Astrocyte (in vitro differentiated cells and primary cell): ENCODE measurements around the gene CPNE6. TPM values are rescaled to one million over a fixed set of nuclear protein-coding genes. Genes with fewer than 3 reads are reported as not detected.
"Not testable (repeated sequence)": the region's sequence is repeated elsewhere in the genome, so short reads cannot be mapped to it uniquely, and the experiment has no call there.

ENCODE experiments used
- DNase-seq: peaks from one replicate; pipeline ENCODE4 v3.0.0-alpha.2; 2010; ENCODE audit warnings: low read depth
- FAIRE-seq: peaks from 2 replicates; lab custom pipeline; 2011; peaks lifted over from hg19 to GRCh38; lab: Jason Lieb, UNC
- H2AFZ ChIP-seq: 2 replicates; pipeline ENCODE4 v1.6.0; 2012; ENCODE audit warnings: low read depth, low read length, inconsistent platforms
- H3K27ac ChIP-seq: 2 replicates; pipeline ENCODE4 v1.5.1; 2011; ENCODE audit warnings: low read depth, low read length, inconsistent platforms
- H3K27me3 ChIP-seq: 2 replicates; pipeline ENCODE4 v1.6.0; 2011; ENCODE audit warnings: low read length, inconsistent platforms; ENCODE audit not compliant: insufficient read depth
- H3K36me3 ChIP-seq: 2 replicates; pipeline ENCODE4 v1.5.1; 2011; ENCODE audit warnings: low read length, inconsistent platforms; ENCODE audit not compliant: insufficient read depth
- H3K4me1 ChIP-seq: 2 replicates; pipeline ENCODE4 v1.5.1; 2011; ENCODE audit warnings: low read length, inconsistent platforms; ENCODE audit not compliant: insufficient read depth
- H3K4me2 ChIP-seq: 2 replicates; pipeline ENCODE4 v1.6.0; 2012; ENCODE audit warnings: low read length, inconsistent platforms
- H3K4me3 ChIP-seq: 2 replicates; pipeline ENCODE4 v1.5.1; 2011; ENCODE audit warnings: low read depth, mild to moderate bottlenecking, low read length, inconsistent platforms; ENCODE audit not compliant: insufficient read depth
- H3K79me2 ChIP-seq: 2 replicates; pipeline ENCODE4 v1.6.0; 2012; ENCODE audit warnings: mild to moderate bottlenecking, low read length, inconsistent platforms; ENCODE audit not compliant: insufficient read depth
- H3K9ac ChIP-seq: 2 replicates; pipeline ENCODE4 v1.6.0; 2012; ENCODE audit warnings: mild to moderate bottlenecking, low read length, inconsistent platforms
- H3K9me3 ChIP-seq: 2 replicates; pipeline ENCODE4 v1.5.1; 2012; ENCODE audit warnings: low read depth, mild to moderate bottlenecking, low read length, inconsistent platforms; ENCODE audit not compliant: insufficient read depth
- H4K20me1 ChIP-seq: 2 replicates; pipeline ENCODE4 v1.6.0; 2012; ENCODE audit warnings: low read length, inconsistent platforms; ENCODE audit not compliant: insufficient read depth
- H3K27ac Mint-ChIP-seq: one replicate; pipeline ENCODE4 v1.8.0; 2021; ENCODE audit warnings: mild to moderate bottlenecking, mixed read lengths; ENCODE audit not compliant: unreplicated experiment
- H3K27me3 Mint-ChIP-seq: one replicate; pipeline ENCODE4 v1.8.0; 2021; ENCODE audit warnings: low read depth, mixed read lengths; ENCODE audit not compliant: unreplicated experiment
- H3K36me3 Mint-ChIP-seq: one replicate; pipeline ENCODE4 v1.8.0; 2021; ENCODE audit warnings: low read depth, mixed read lengths; ENCODE audit not compliant: unreplicated experiment
- H3K4me1 Mint-ChIP-seq: one replicate; pipeline ENCODE4 v1.8.0; 2021; ENCODE audit warnings: low read depth, mixed read lengths; ENCODE audit not compliant: unreplicated experiment
- H3K4me3 Mint-ChIP-seq: one replicate; pipeline ENCODE4 v1.8.0; 2021; ENCODE audit warnings: mild to moderate bottlenecking, moderate library complexity, mixed read lengths; ENCODE audit not compliant: unreplicated experiment
- H3K9me3 Mint-ChIP-seq: one replicate; pipeline ENCODE4 v1.8.0; 2021; ENCODE audit warnings: mild to moderate bottlenecking, mixed read lengths; ENCODE audit not compliant: unreplicated experiment
- EZH2 ChIP-seq: IDR thresholded peaks from 2 replicates; pipeline ENCODE4 v1.6.1; 2012; ENCODE audit warnings: mild to moderate bottlenecking, low read length, inconsistent platforms; ENCODE audit not compliant: insufficient read depth
- total RNA-seq: library from RNA; stranded (reverse); gene quantifications from 2 replicates; pipeline ENCODE4 v1.2.1, GENCODE V29; 2021
- TF ChIP-seq, protein P1 (sequence below): IDR thresholded peaks from 2 replicates; pipeline ENCODE4 v1.5.1; 2011; ENCODE audit warnings: low read depth, mild to moderate bottlenecking, inconsistent platforms, low read length, moderate library complexity; ENCODE audit not compliant: insufficient read depth

Gene CPNE6
- total RNA-seq, 1 donor from 2014 or later: not detected

DNA sequence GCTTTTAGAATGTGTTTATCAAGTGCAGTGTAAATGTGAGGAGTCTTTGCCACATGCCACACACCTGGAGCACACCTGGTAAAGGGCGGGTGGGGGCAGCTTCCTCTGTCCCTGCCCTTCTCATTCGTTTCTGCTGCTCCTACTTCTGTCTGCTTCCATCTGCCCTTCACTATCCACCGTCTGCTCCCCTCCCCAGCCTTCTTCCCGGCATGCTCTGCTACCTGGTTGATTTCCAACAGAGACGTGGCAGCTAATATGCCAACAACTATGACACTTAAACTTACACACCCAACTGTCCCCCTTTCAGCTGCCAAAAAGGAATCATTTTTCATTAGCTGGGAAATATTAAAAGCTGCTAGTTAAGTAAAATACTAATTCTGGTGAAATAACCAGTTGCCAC, 28.6 kb upstream of the CPNE6 start:
- H3K9ac ChIP-seq: no peak overlapping the region
- H3K27ac ChIP-seq: no peak overlapping the region
- no peak overlapping the region for H3K4me2 ChIP-seq
- H3K9me3 Mint-ChIP-seq: no peaks in the 10 kb centered on the region
- no peaks in the 10 kb centered on the region for H3K36me3 ChIP-seq
- no peak for TF ChIP-seq EZH2
- TF ChIP-seq, protein P1, sequence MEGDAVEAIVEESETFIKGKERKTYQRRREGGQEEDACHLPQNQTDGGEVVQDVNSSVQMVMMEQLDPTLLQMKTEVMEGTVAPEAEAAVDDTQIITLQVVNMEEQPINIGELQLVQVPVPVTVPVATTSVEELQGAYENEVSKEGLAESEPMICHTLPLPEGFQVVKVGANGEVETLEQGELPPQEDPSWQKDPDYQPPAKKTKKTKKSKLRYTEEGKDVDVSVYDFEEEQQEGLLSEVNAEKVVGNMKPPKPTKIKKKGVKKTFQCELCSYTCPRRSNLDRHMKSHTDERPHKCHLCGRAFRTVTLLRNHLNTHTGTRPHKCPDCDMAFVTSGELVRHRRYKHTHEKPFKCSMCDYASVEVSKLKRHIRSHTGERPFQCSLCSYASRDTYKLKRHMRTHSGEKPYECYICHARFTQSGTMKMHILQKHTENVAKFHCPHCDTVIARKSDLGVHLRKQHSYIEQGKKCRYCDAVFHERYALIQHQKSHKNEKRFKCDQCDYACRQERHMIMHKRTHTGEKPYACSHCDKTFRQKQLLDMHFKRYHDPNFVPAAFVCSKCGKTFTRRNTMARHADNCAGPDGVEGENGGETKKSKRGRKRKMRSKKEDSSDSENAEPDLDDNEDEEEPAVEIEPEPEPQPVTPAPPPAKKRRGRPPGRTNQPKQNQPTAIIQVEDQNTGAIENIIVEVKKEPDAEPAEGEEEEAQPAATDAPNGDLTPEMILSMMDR: no peak
- H3K27me3 ChIP-seq: peaks cover 2% of the 10 kb centered on the region
- no peak overlapping the region for H3K4me3 ChIP-seq
- peaks cover 25% of the 10 kb centered on the region for H3K27me3 Mint-ChIP-seq
- H3K4me1 ChIP-seq: no peaks in the 10 kb centered on the region
- no peak for DNase-seq
- FAIRE-seq: no peak
- H4K20me1 ChIP-seq: no peaks in the 10 kb centered on the region
- H3K4me1 Mint-ChIP-seq: no peaks in the 10 kb centered on the region
- no peaks in the 10 kb centered on the region for H3K9me3 ChIP-seq
- H3K36me3 Mint-ChIP-seq: no peaks in the 10 kb centered on the region
- no peak overlapping the region for H3K4me3 Mint-ChIP-seq
- H3K27ac Mint-ChIP-seq: no peak overlapping the region
- H2AFZ ChIP-seq: no peak overlapping the region
- H3K79me2 ChIP-seq: no peaks in the 10 kb centered on the region

DNA sequence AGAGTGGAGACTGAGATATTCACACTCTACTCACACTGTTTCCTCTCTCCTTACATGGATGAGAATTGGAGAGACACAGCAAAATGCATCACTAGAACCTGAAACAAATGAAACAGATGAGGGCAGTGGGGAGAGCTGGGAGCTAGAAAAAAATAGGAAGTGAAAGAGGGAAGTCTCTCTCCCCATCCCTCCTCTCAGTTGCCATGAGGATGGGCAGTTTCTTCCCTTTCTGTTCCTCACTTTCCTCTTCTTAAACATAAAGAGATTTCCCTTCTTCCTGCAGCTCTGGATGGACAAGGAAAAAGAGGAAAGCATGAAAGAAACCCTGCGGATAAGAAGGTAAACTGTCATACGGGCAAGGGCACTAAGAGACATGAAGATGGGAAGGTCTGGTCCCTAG, 22.4 kb upstream of the CPNE6 start:
- H3K27ac Mint-ChIP-seq, FAIRE-seq, H3K36me3 Mint-ChIP-seq, H3K36me3 ChIP-seq, H3K9me3 Mint-ChIP-seq, H3K79me2 ChIP-seq, H4K20me1 ChIP-seq, H3K4me1 Mint-ChIP-seq, H3K4me2 ChIP-seq, H2AFZ ChIP-seq, H3K4me1 ChIP-seq, DNase-seq, H3K4me3 ChIP-seq, H3K9ac ChIP-seq, H3K27ac ChIP-seq, H3K4me3 Mint-ChIP-seq, H3K9me3 ChIP-seq: not testable (repeated sequence)
- H3K27me3 Mint-ChIP-seq: peaks cover 60% of the 10 kb centered on the region
- H3K27me3 ChIP-seq: peaks cover 19% of the 10 kb centered on the region

DNA sequence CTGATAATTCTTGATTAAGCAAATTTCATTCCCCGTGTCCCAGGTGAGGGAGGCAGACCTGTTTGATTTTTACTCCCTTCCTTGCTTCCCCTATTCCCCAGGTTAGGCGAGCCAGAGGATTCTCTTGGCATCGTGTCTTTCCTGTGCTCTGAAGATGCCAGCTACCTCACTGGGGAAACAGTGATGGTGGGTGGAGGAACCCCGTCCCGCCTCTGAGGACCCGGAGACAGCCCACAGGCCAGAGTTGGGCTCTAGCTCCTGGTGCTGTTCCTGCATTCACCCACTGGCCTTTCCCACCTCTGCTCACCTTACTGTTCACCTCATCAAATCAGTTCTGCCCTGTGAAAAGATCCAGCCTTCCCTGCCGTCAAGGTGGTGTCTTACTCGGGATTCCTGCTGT, 20.6 kb upstream of the CPNE6 start:
- not testable (repeated sequence) for H4K20me1 ChIP-seq, H2AFZ ChIP-seq, H3K4me1 Mint-ChIP-seq, H3K79me2 ChIP-seq, H3K4me1 ChIP-seq, H3K4me2 ChIP-seq, H3K9ac ChIP-seq, H3K27ac ChIP-seq, H3K36me3 ChIP-seq, H3K9me3 ChIP-seq, H3K4me3 ChIP-seq, H3K9me3 Mint-ChIP-seq, FAIRE-seq, H3K36me3 Mint-ChIP-seq, DNase-seq, H3K27ac Mint-ChIP-seq
- peak overlapping the region; percentile 75 for H3K4me3 Mint-ChIP-seq
- H3K27me3 Mint-ChIP-seq: peaks cover 61% of the 10 kb centered on the region
- peaks cover 20% of the 10 kb centered on the region for H3K27me3 ChIP-seq
